ENCODE measurements around the gene LDLRAD4.

Gene LDLRAD4

GRCh38 chr18:13378150-13378549, 159.6 kb downstream of the LDLRAD4 start:
- peak overlapping the region; percentile 51 for H3K18ac ChIP-seq (ENCODE audit: low read length)
- no peak overlapping the region for H2BK120ac ChIP-seq (ENCODE audit: low read depth, low read length)
- no peak overlapping the region for H3K27ac ChIP-seq (replicated peaks; ENCODE audit: low read length)
- peak overlapping the region; percentile 32 for H3K14ac ChIP-seq (ENCODE audit: low read length)
- H4K91ac ChIP-seq (ENCODE audit: low read depth, low read length, poor library complexity) = peak overlapping the region; percentile 56
- WGBS, 2 donors (ENCODE audit: extremely low coverage in 2 of 2, insufficient read length in 2 of 2, insufficient replicate concordance in 1 of 2) = no CpG with 5 or more reads among the region's 9 CpGs
- no peak for DNase-seq (ENCODE audit: low spot score)
- no peak overlapping the region for H4K8ac ChIP-seq (ENCODE audit: low read depth, low read length)
- H2BK15ac ChIP-seq (ENCODE audit: low read length) = no peak overlapping the region
- no peaks in the 10 kb centered on the region for H3K36me3 ChIP-seq (replicated peaks in 1 of 2; ENCODE audit: control insufficient read depth in 2 of 2, insufficient read depth in 2 of 2, low read length in 2 of 2)
- no peaks in the 10 kb centered on the region for H3K79me1 ChIP-seq (ENCODE audit: low read depth, low read length)
- no peaks in the 10 kb centered on the region for H3K9me3 ChIP-seq (replicated peaks in 1 of 2; ENCODE audit: control insufficient read depth in 2 of 2, insufficient read depth in 1 of 2, low read depth in 1 of 2, low read length in 2 of 2)
- H2AFZ ChIP-seq (ENCODE audit: low read length) = no peak overlapping the region
- no peak overlapping the region for H2BK12ac ChIP-seq (ENCODE audit: low read length)
- no peak overlapping the region for H3K4me3 ChIP-seq (ENCODE audit: low read length in 2 of 2)
- H2AK5ac ChIP-seq (ENCODE audit: low read depth, low read length) = no peak overlapping the region
- H2BK5ac ChIP-seq (ENCODE audit: low read length) = no peak overlapping the region
- H3K27me3 ChIP-seq (ENCODE audit: control insufficient read depth in 3 of 3, insufficient read depth in 3 of 3, low read depth in 1 of 3, low read length in 3 of 3) = peaks cover 0 to 15% (median 0%) of the 10 kb centered on the region in 3 experiments
- peak overlapping the region; percentile 36 for H3K9ac ChIP-seq (ENCODE audit: low read depth, low read length, poor library complexity)
- no peak overlapping the region for H3K23ac ChIP-seq (ENCODE audit: low read depth, low read length, poor library complexity)
- H3K4ac ChIP-seq (ENCODE audit: low read length) = no peak overlapping the region
- H3K4me1 ChIP-seq (ENCODE audit: control insufficient read depth in 2 of 2, insufficient read depth in 1 of 2, low read depth in 1 of 2, low read length in 2 of 2) = peaks cover 13 to 14% of the 10 kb centered on the region in 2 donors
- no peak overlapping the region for H3K4me2 ChIP-seq (ENCODE audit: insufficient read depth, low read length, poor library complexity, severe bottlenecking)

GRCh38 chr18:13379062-13379865, 160.7 kb downstream of the LDLRAD4 start:
- Histone ChIP-seq H3K9ac (ENCODE audit: low read depth, low read length, poor library complexity) (no peak overlapping the region), H2BK15ac (ENCODE audit: low read length) (no peak overlapping the region), H3K4me2 (ENCODE audit: insufficient read depth, low read length, poor library complexity, severe bottlenecking) (no peak overlapping the region), H3K4me3 (ENCODE audit: low read length in 2 of 2) (no peak overlapping the region), H3K23ac (ENCODE audit: low read depth, low read length, poor library complexity) (no peak overlapping the region), H2BK12ac (ENCODE audit: low read length) (no peak overlapping the region), H3K14ac (ENCODE audit: low read length) (no peak overlapping the region), H3K9me3 (replicated peaks in 1 of 2; ENCODE audit: control insufficient read depth in 2 of 2, insufficient read depth in 1 of 2, low read depth in 1 of 2, low read length in 2 of 2) (no peaks in the 10 kb centered on the region), H3K18ac (ENCODE audit: low read length) (no peak overlapping the region), H3K27ac (replicated peaks; ENCODE audit: low read length) (no peak overlapping the region), H4K91ac (ENCODE audit: low read depth, low read length, poor library complexity) (no peak overlapping the region), H3K4me1 (ENCODE audit: control insufficient read depth in 2 of 2, insufficient read depth in 1 of 2, low read depth in 1 of 2, low read length in 2 of 2) (peaks cover 13 to 14% of the 10 kb centered on the region in 2 donors), H2AFZ (ENCODE audit: low read length) (no peak overlapping the region), H4K8ac (ENCODE audit: low read depth, low read length) (no peak overlapping the region), H2BK5ac (ENCODE audit: low read length) (no peak overlapping the region), H3K36me3 (replicated peaks in 1 of 2; ENCODE audit: control insufficient read depth in 2 of 2, insufficient read depth in 2 of 2, low read length in 2 of 2) (no peaks in the 10 kb centered on the region), H3K4ac (ENCODE audit: low read length) (no peak overlapping the region), H3K79me1 (ENCODE audit: low read depth, low read length) (no peaks in the 10 kb centered on the region), H3K27me3 (ENCODE audit: control insufficient read depth in 3 of 3, insufficient read depth in 3 of 3, low read depth in 1 of 3, low read length in 3 of 3) (peaks cover 0 to 11% (median 0%) of the 10 kb centered on the region in 3 experiments), H2AK5ac (ENCODE audit: low read depth, low read length) (no peak overlapping the region), H2BK120ac (ENCODE audit: low read depth, low read length) (no peak overlapping the region)
- no CpG with 5 or more reads among the region's 7 CpGs for WGBS, 2 donors (ENCODE audit: extremely low coverage in 2 of 2, insufficient read length in 2 of 2, insufficient replicate concordance in 1 of 2)
- DNase-seq (ENCODE audit: low spot score) = no peak

- H3K23ac ChIP-seq (ENCODE audit: low read depth, low read length, poor library complexity) = no peak overlapping the region
- peaks cover 0 to 8% (median 0%) of the 10 kb centered on the region in 3 experiments for H3K27me3 ChIP-seq (ENCODE audit: control insufficient read depth in 3 of 3, insufficient read depth in 3 of 3, low read depth in 1 of 3, low read length in 3 of 3)
- no peak overlapping the region for H3K4ac ChIP-seq (ENCODE audit: low read length)
- H2BK12ac ChIP-seq (ENCODE audit: low read length) = no peak overlapping the region
- no peak overlapping the region for H3K9ac ChIP-seq (ENCODE audit: low read depth, low read length, poor library complexity)
- no peak overlapping the region for H2AK5ac ChIP-seq (ENCODE audit: low read depth, low read length)
- no peak overlapping the region for H2AFZ ChIP-seq (ENCODE audit: low read length)
- H3K27ac ChIP-seq (replicated peaks; ENCODE audit: low read length) = no peak overlapping the region
- no peak overlapping the region for H3K14ac ChIP-seq (ENCODE audit: low read length)
- peaks cover 8 to 9% of the 10 kb centered on the region in 2 donors for H3K4me1 ChIP-seq (ENCODE audit: control insufficient read depth in 2 of 2, insufficient read depth in 1 of 2, low read depth in 1 of 2, low read length in 2 of 2)
- no peak overlapping the region for H3K4me3 ChIP-seq (ENCODE audit: low read length in 2 of 2)
- H3K36me3 ChIP-seq (replicated peaks in 1 of 2; ENCODE audit: control insufficient read depth in 2 of 2, insufficient read depth in 2 of 2, low read length in 2 of 2) = no peaks in the 10 kb centered on the region
- H2BK120ac ChIP-seq (ENCODE audit: low read depth, low read length) = no peak overlapping the region
- no CpG with 5 or more reads among the region's 18 CpGs for WGBS, 2 donors (ENCODE audit: extremely low coverage in 2 of 2, insufficient read length in 2 of 2, insufficient replicate concordance in 1 of 2)
- H3K4me2 ChIP-seq (ENCODE audit: insufficient read depth, low read length, poor library complexity, severe bottlenecking) = no peak overlapping the region
- no peak overlapping the region for H2BK5ac ChIP-seq (ENCODE audit: low read length)
- H3K18ac ChIP-seq (ENCODE audit: low read length) = peak overlapping the region; percentile 54
- no peak for DNase-seq (ENCODE audit: low spot score)
- H3K9me3 ChIP-seq (replicated peaks in 1 of 2; ENCODE audit: control insufficient read depth in 2 of 2, insufficient read depth in 1 of 2, low read depth in 1 of 2, low read length in 2 of 2) = no peaks in the 10 kb centered on the region
- H4K8ac ChIP-seq (ENCODE audit: low read depth, low read length) = no peak overlapping the region
- no peaks in the 10 kb centered on the region for H3K79me1 ChIP-seq (ENCODE audit: low read depth, low read length)
- H2BK15ac ChIP-seq (ENCODE audit: low read length) = no peak overlapping the region
- no peak overlapping the region for H4K91ac ChIP-seq (ENCODE audit: low read depth, low read length, poor library complexity)
These were observed 161.6 kb downstream of the LDLRAD4 start for GRCh38 chr18:13379930-13380690.

- Histone ChIP-seq H2BK12ac (ENCODE audit: low read length) (no peak overlapping the region), H4K8ac (ENCODE audit: low read depth, low read length) (no peak overlapping the region), H2BK15ac (ENCODE audit: low read length) (no peak overlapping the region), H3K4ac (ENCODE audit: low read length) (no peak overlapping the region), H3K18ac (ENCODE audit: low read length) (no peak overlapping the region), H2BK5ac (ENCODE audit: low read length) (no peak overlapping the region), H2AK5ac (ENCODE audit: low read depth, low read length) (no peak overlapping the region), H3K4me2 (ENCODE audit: insufficient read depth, low read length, poor library complexity, severe bottlenecking) (no peak overlapping the region), H3K27ac (replicated peaks; ENCODE audit: low read length) (no peak overlapping the region), H3K36me3 (replicated peaks in 1 of 2; ENCODE audit: control insufficient read depth in 2 of 2, insufficient read depth in 2 of 2, low read length in 2 of 2) (no peaks in the 10 kb centered on the region), H3K27me3 (ENCODE audit: control insufficient read depth in 3 of 3, insufficient read depth in 3 of 3, low read depth in 1 of 3, low read length in 3 of 3) (peaks cover 0 to 3% (median 0%) of the 10 kb centered on the region in 3 experiments), H3K14ac (ENCODE audit: low read length) (no peak overlapping the region), H3K9me3 (replicated peaks in 1 of 2; ENCODE audit: control insufficient read depth in 2 of 2, insufficient read depth in 1 of 2, low read depth in 1 of 2, low read length in 2 of 2) (no peaks in the 10 kb centered on the region), H2BK120ac (ENCODE audit: low read depth, low read length) (no peak overlapping the region), H3K79me1 (ENCODE audit: low read depth, low read length) (no peaks in the 10 kb centered on the region), H3K4me3 (ENCODE audit: low read length in 2 of 2) (no peak overlapping the region), H2AFZ (ENCODE audit: low read length) (no peak overlapping the region), H3K4me1 (ENCODE audit: control insufficient read depth in 2 of 2, insufficient read depth in 1 of 2, low read depth in 1 of 2, low read length in 2 of 2) (peaks cover 8 to 9% of the 10 kb centered on the region in 2 donors), H4K91ac (ENCODE audit: low read depth, low read length, poor library complexity) (no peak overlapping the region), H3K23ac (ENCODE audit: low read depth, low read length, poor library complexity) (no peak overlapping the region), H3K9ac (ENCODE audit: low read depth, low read length, poor library complexity) (no peak overlapping the region)
- no CpG with 5 or more reads among the region's 2 CpGs for whole genome bisulfite sequencing, 2 donors (ENCODE audit: extremely low coverage in 2 of 2, insufficient read length in 2 of 2, insufficient replicate concordance in 1 of 2)
- DNase-seq (ENCODE audit: low spot score) = no peak
These were observed 162.1 kb downstream of the LDLRAD4 start for GRCh38 chr18:13380691-13381070.
